Measurements from ENCODE around the gene ZNF205.
"Not testable (repeated sequence)": the region's sequence is repeated elsewhere in the genome, so short reads cannot be mapped to it uniquely, and the experiment has no call there.

ZNF205 gene

GRCh38 chr16:3112058-3112880 lies at the start of gene ZNF205:
ZNF205 (plus strand) TSS chr16:3112586; CDS start chr16:3113431, 845 bp downstream.
- DNase-seq (ENCODE audit: low read depth, low spot score): no peak

- DNase-seq (ENCODE audit: low read depth, low spot score): no peak
These were observed 48.6 kb upstream of the ZNF205 start for GRCh38 chr16:3063625-3064386.

- no peak for DNase-seq (ENCODE audit: low read depth, low spot score)
These were observed 47.2 kb upstream of the ZNF205 start, which contains the start of gene IL32 for GRCh38 chr16:3065069-3065741. IL32 (plus strand) TSS chr16:3065640; CDS start chr16:3065812, 172 bp downstream.

GRCh38 chr16:3065742-3066439 lies 46.5 kb upstream of the ZNF205 start:
- no peak for DNase-seq (ENCODE audit: low read depth, low spot score)

GRCh38 chr16:3066440-3066748 lies 46.0 kb upstream of the ZNF205 start:
- no peak for DNase-seq (ENCODE audit: low read depth, low spot score)

GRCh38 chr16:3068487-3068886 lies 43.9 kb upstream of the ZNF205 start:
- no peak for DNase-seq (ENCODE audit: low read depth, low spot score)

- not testable (repeated sequence) for DNase-seq (ENCODE audit: low read depth, low spot score)
These were observed 43.2 kb upstream of the ZNF205 start for GRCh38 chr16:3069146-3069545.

- no peak for DNase-seq (ENCODE audit: low read depth, low spot score)
These were observed 41.7 kb upstream of the ZNF205 start for GRCh38 chr16:3070608-3071111.

GRCh38 chr16:3071655-3072054 lies 40.7 kb upstream of the ZNF205 start:
- DNase-seq (ENCODE audit: low read depth, low spot score): no peak

GRCh38 chr16:3072148-3072547 lies 40.2 kb upstream of the ZNF205 start:
- not testable (repeated sequence) for DNase-seq (ENCODE audit: low read depth, low spot score)

- DNase-seq (ENCODE audit: low read depth, low spot score): not testable (repeated sequence)
These were observed 39.7 kb upstream of the ZNF205 start for GRCh38 chr16:3072576-3073263.

GRCh38 chr16:3073448-3073847 lies 38.9 kb upstream of the ZNF205 start:
- DNase-seq (ENCODE audit: low read depth, low spot score): no peak

- no peak for DNase-seq (ENCODE audit: low read depth, low spot score)
These were observed 37.4 kb upstream of the ZNF205 start for GRCh38 chr16:3074860-3075522.

- no peak for DNase-seq (ENCODE audit: low read depth, low spot score)
These were observed 36.9 kb upstream of the ZNF205 start for GRCh38 chr16:3075523-3075915.

- not testable (repeated sequence) for DNase-seq (ENCODE audit: low read depth, low spot score)
These were observed 36.4 kb upstream of the ZNF205 start for GRCh38 chr16:3075946-3076345.

GRCh38 chr16:3076577-3076976 lies 35.8 kb upstream of the ZNF205 start:
- DNase-seq (ENCODE audit: low read depth, low spot score): no peak

GRCh38 chr16:3080024-3080423 lies 32.4 kb upstream of the ZNF205 start:
- no peak for DNase-seq (ENCODE audit: low read depth, low spot score)

GRCh38 chr16:3081957-3082356 lies 30.4 kb upstream of the ZNF205 start:
- DNase-seq (ENCODE audit: low read depth, low spot score): not testable (repeated sequence)

GRCh38 chr16:3083408-3083807 lies 29.0 kb upstream of the ZNF205 start:
- DNase-seq (ENCODE audit: low read depth, low spot score): not testable (repeated sequence)

GRCh38 chr16:3084491-3084890 lies 27.9 kb upstream of the ZNF205 start:
- no peak for DNase-seq (ENCODE audit: low read depth, low spot score)
